ENCODE results near the gene TTC7B.

- TF ChIP-seq POLR2A (IDR thresholded peaks at IDR 0.05) (no peak), POLR2AphosphoS5 (IDR thresholded peaks at IDR 0.05) (no peak), EP300 (IDR thresholded peaks at IDR 0.05) (no peak)
Observed at GRCh38 chr14:90777358-90777757, 38.9 kb downstream of the TTC7B start.
